ENCODE results near the gene B4GALT4.

The B4GALT4 gene

GRCh38 chr3:119234610-119235009, 6.1 kb downstream of the B4GALT4 start:
- Histone ChIP-seq H3K27ac (ENCODE audit: low read length) (no peak overlapping the region), H3K4me1 (ENCODE audit: insufficient read depth, low read length) (no peaks in the 10 kb centered on the region), H3K9me3 (ENCODE audit: insufficient read depth, low read depth, low read length) (no peaks in the 10 kb centered on the region), H3K4me3 (ENCODE audit: low read length) (no peak overlapping the region), H3K27me3 (ENCODE audit: insufficient read depth, low read length) (no peaks in the 10 kb centered on the region), H3K36me3 (ENCODE audit: insufficient read depth, low read depth, low read length) (peaks cover 74% of the 10 kb centered on the region), H3K9ac (ENCODE audit: low read depth, low read length) (no peak overlapping the region)

- Histone ChIP-seq H3K4me3 (ENCODE audit: low read length) (no peak overlapping the region), H3K9ac (ENCODE audit: low read depth, low read length) (no peak overlapping the region), H3K27me3 (ENCODE audit: insufficient read depth, low read length) (no peaks in the 10 kb centered on the region), H3K36me3 (ENCODE audit: insufficient read depth, low read depth, low read length) (peaks cover 96% of the 10 kb centered on the region), H3K9me3 (ENCODE audit: insufficient read depth, low read depth, low read length) (no peaks in the 10 kb centered on the region), H3K27ac (ENCODE audit: low read length) (no peak overlapping the region), H3K4me1 (ENCODE audit: insufficient read depth, low read length) (no peaks in the 10 kb centered on the region)
Measured at GRCh38 chr3:119230745-119231144, 9.9 kb downstream of the B4GALT4 start.

- Histone ChIP-seq H3K4me3 (ENCODE audit: low read length) (no peak overlapping the region), H3K27ac (ENCODE audit: low read length) (no peak overlapping the region), H3K9me3 (ENCODE audit: insufficient read depth, low read depth, low read length) (no peaks in the 10 kb centered on the region), H3K4me1 (ENCODE audit: insufficient read depth, low read length) (no peaks in the 10 kb centered on the region), H3K36me3 (ENCODE audit: insufficient read depth, low read depth, low read length) (peaks cover 96% of the 10 kb centered on the region), H3K27me3 (ENCODE audit: insufficient read depth, low read length) (no peaks in the 10 kb centered on the region), H3K9ac (ENCODE audit: low read depth, low read length) (no peak overlapping the region)
Measured at GRCh38 chr3:119230071-119230470, 10.6 kb downstream of the B4GALT4 start.

GRCh38 chr3:119229190-119229589, 11.5 kb downstream of the B4GALT4 start:
- H3K4me1 ChIP-seq (ENCODE audit: insufficient read depth, low read length) = no peaks in the 10 kb centered on the region
- H3K27me3 ChIP-seq (ENCODE audit: insufficient read depth, low read length) = no peaks in the 10 kb centered on the region
- peaks cover 95% of the 10 kb centered on the region for H3K36me3 ChIP-seq (ENCODE audit: insufficient read depth, low read depth, low read length)
- no peak overlapping the region for H3K9ac ChIP-seq (ENCODE audit: low read depth, low read length)
- no peak overlapping the region for H3K27ac ChIP-seq (ENCODE audit: low read length)
- no peaks in the 10 kb centered on the region for H3K9me3 ChIP-seq (ENCODE audit: insufficient read depth, low read depth, low read length)
- H3K4me3 ChIP-seq (ENCODE audit: low read length) = no peak overlapping the region

- Histone ChIP-seq H3K36me3 (ENCODE audit: insufficient read depth, low read depth, low read length) (peaks cover 95% of the 10 kb centered on the region), H3K27me3 (ENCODE audit: insufficient read depth, low read length) (no peaks in the 10 kb centered on the region), H3K4me1 (ENCODE audit: insufficient read depth, low read length) (no peaks in the 10 kb centered on the region), H3K4me3 (ENCODE audit: low read length) (no peak overlapping the region), H3K27ac (ENCODE audit: low read length) (no peak overlapping the region), H3K9me3 (ENCODE audit: insufficient read depth, low read depth, low read length) (no peaks in the 10 kb centered on the region), H3K9ac (ENCODE audit: low read depth, low read length) (no peak overlapping the region)
Measured at GRCh38 chr3:119228373-119229145, 12.1 kb downstream of the B4GALT4 start.

GRCh38 chr3:119227070-119227850, 13.4 kb downstream of the B4GALT4 start:
- Histone ChIP-seq H3K27me3 (ENCODE audit: insufficient read depth, low read length) (no peaks in the 10 kb centered on the region), H3K9ac (ENCODE audit: low read depth, low read length) (no peak overlapping the region), H3K36me3 (ENCODE audit: insufficient read depth, low read depth, low read length) (peaks cover 96% of the 10 kb centered on the region), H3K9me3 (ENCODE audit: insufficient read depth, low read depth, low read length) (no peaks in the 10 kb centered on the region), H3K4me1 (ENCODE audit: insufficient read depth, low read length) (no peaks in the 10 kb centered on the region), H3K27ac (ENCODE audit: low read length) (no peak overlapping the region), H3K4me3 (ENCODE audit: low read length) (no peak overlapping the region)

GRCh38 chr3:119225121-119225520, 15.6 kb downstream of the B4GALT4 start:
- no peaks in the 10 kb centered on the region for H3K27me3 ChIP-seq (ENCODE audit: insufficient read depth, low read length)
- H3K4me3 ChIP-seq (ENCODE audit: low read length) = no peak overlapping the region
- H3K4me1 ChIP-seq (ENCODE audit: insufficient read depth, low read length) = no peaks in the 10 kb centered on the region
- peaks cover 99% of the 10 kb centered on the region for H3K36me3 ChIP-seq (ENCODE audit: insufficient read depth, low read depth, low read length)
- H3K27ac ChIP-seq (ENCODE audit: low read length) = no peak overlapping the region
- no peaks in the 10 kb centered on the region for H3K9me3 ChIP-seq (ENCODE audit: insufficient read depth, low read depth, low read length)
- no peak overlapping the region for H3K9ac ChIP-seq (ENCODE audit: low read depth, low read length)

GRCh38 chr3:119223511-119223910, 17.2 kb downstream of the B4GALT4 start:
- H3K36me3 ChIP-seq (ENCODE audit: insufficient read depth, low read depth, low read length) = peaks cover 99% of the 10 kb centered on the region

GRCh38 chr3:119222391-119222790, 18.3 kb downstream of the B4GALT4 start:
- Histone ChIP-seq H3K27me3 (ENCODE audit: insufficient read depth, low read length) (no peaks in the 10 kb centered on the region), H3K9ac (ENCODE audit: low read depth, low read length) (no peak overlapping the region), H3K27ac (ENCODE audit: low read length) (no peak overlapping the region), H3K9me3 (ENCODE audit: insufficient read depth, low read depth, low read length) (no peaks in the 10 kb centered on the region), H3K4me1 (ENCODE audit: insufficient read depth, low read length) (no peaks in the 10 kb centered on the region), H3K4me3 (ENCODE audit: low read length) (no peak overlapping the region), H3K36me3 (ENCODE audit: insufficient read depth, low read depth, low read length) (peaks cover 98% of the 10 kb centered on the region)

More at GRCh38 chr3:119223511-119223910, 17.2 kb downstream of the B4GALT4 start:
- no peak overlapping the region for H3K4me3 ChIP-seq (ENCODE audit: low read length)
- H3K9ac ChIP-seq (ENCODE audit: low read depth, low read length) = no peak overlapping the region
- no peaks in the 10 kb centered on the region for H3K27me3 ChIP-seq (ENCODE audit: insufficient read depth, low read length)
- no peak overlapping the region for H3K27ac ChIP-seq (ENCODE audit: low read length)
- H3K4me1 ChIP-seq (ENCODE audit: insufficient read depth, low read length) = no peaks in the 10 kb centered on the region
- no peaks in the 10 kb centered on the region for H3K9me3 ChIP-seq (ENCODE audit: insufficient read depth, low read depth, low read length)

GRCh38 chr3:119221779-119222320, 18.8 kb downstream of the B4GALT4 start:
- Histone ChIP-seq H3K27me3 (ENCODE audit: insufficient read depth, low read length) (no peaks in the 10 kb centered on the region), H3K9ac (ENCODE audit: low read depth, low read length) (no peak overlapping the region), H3K9me3 (ENCODE audit: insufficient read depth, low read depth, low read length) (no peaks in the 10 kb centered on the region), H3K27ac (ENCODE audit: low read length) (no peak overlapping the region), H3K36me3 (ENCODE audit: insufficient read depth, low read depth, low read length) (peaks cover 98% of the 10 kb centered on the region), H3K4me1 (ENCODE audit: insufficient read depth, low read length) (no peaks in the 10 kb centered on the region), H3K4me3 (ENCODE audit: low read length) (no peak overlapping the region)

GRCh38 chr3:119220970-119221667, 19.6 kb downstream of the B4GALT4 start:
- Histone ChIP-seq H3K9me3 (ENCODE audit: insufficient read depth, low read depth, low read length) (no peaks in the 10 kb centered on the region), H3K4me3 (ENCODE audit: low read length) (no peak overlapping the region), H3K36me3 (ENCODE audit: insufficient read depth, low read depth, low read length) (peaks cover 98% of the 10 kb centered on the region), H3K27ac (ENCODE audit: low read length) (no peak overlapping the region), H3K4me1 (ENCODE audit: insufficient read depth, low read length) (no peaks in the 10 kb centered on the region), H3K9ac (ENCODE audit: low read depth, low read length) (no peak overlapping the region), H3K27me3 (ENCODE audit: insufficient read depth, low read length) (no peaks in the 10 kb centered on the region)

Measured in iPS-20b (cell line).